22Rv1 (cell line): ENCODE results near the gene ATAD1.

ENCODE experiments used
- ZFX ChIP-seq: fragments of 450-650 bp; IDR thresholded peaks from 2 replicates; pipeline ENCODE4 v1.6.1; 2017; ENCODE audit warnings: antibody characterized with exemption, borderline replicate concordance
- TF ChIP-seq, protein P1 (sequence below): fragments of 450-650 bp; IDR thresholded peaks from 2 replicates; pipeline ENCODE4 v1.5.1; 2017; ENCODE audit warnings: mild to moderate bottlenecking

GRCh38 chr10:87722716-87723115, 95.3 kb downstream of the ATAD1 start:
- TF ChIP-seq, protein P1, sequence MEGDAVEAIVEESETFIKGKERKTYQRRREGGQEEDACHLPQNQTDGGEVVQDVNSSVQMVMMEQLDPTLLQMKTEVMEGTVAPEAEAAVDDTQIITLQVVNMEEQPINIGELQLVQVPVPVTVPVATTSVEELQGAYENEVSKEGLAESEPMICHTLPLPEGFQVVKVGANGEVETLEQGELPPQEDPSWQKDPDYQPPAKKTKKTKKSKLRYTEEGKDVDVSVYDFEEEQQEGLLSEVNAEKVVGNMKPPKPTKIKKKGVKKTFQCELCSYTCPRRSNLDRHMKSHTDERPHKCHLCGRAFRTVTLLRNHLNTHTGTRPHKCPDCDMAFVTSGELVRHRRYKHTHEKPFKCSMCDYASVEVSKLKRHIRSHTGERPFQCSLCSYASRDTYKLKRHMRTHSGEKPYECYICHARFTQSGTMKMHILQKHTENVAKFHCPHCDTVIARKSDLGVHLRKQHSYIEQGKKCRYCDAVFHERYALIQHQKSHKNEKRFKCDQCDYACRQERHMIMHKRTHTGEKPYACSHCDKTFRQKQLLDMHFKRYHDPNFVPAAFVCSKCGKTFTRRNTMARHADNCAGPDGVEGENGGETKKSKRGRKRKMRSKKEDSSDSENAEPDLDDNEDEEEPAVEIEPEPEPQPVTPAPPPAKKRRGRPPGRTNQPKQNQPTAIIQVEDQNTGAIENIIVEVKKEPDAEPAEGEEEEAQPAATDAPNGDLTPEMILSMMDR: no peak
- TF ChIP-seq ZFX: no peak
